ENCODE measurements around the gene SMNDC1. TPM values are rescaled to one million over a fixed set of nuclear protein-coding genes. Genes with fewer than 3 reads are reported as not detected.
A peak's percentile ranks its signal among the peaks of the same experiment; 100 is the strongest.
"Not testable (repeated sequence)": the region's sequence is repeated elsewhere in the genome, so short reads cannot be mapped to it uniquely, and the experiment has no call there.

SMNDC1 gene
- total and polyA plus RNA-seq, 10 of the 15 experiments (the other 5 are each of a cell fraction or from before 2014, with no cell fraction given) = 4.6 to 37.2 (median 18.1) TPM

GRCh38 chr10:110273474-110273873 is 31.2 kb downstream of the SMNDC1 start (continued):
- no peak for TF ChIP-seq NR2C2 (IDR thresholded peaks at IDR 0.05; ENCODE audit: borderline replicate concordance, control insufficient read depth, insufficient read length, low read depth)
- TF ChIP-seq RUNX3 (IDR thresholded peaks at IDR 0.05; ENCODE audit: low read length) = peak; percentile 78
- peak; percentile 40; the same call in 1 of the 2 replicates for TF ChIP-seq NFIC (IDR thresholded peaks at IDR 0.05; ENCODE audit: low read depth, low read length)
- TF ChIP-seq BHLHE40 (IDR thresholded peaks at IDR 0.05; ENCODE audit: borderline replicate concordance in 1 of 2, low read depth in 2 of 2, low read length in 1 of 2) = peak; percentile 93 to 97
- peak; percentile 2; the same call in 1 of the 2 replicates for TF ChIP-seq GABPA (IDR thresholded peaks at IDR 0.05; ENCODE audit: low read depth)
- peak; percentile 43; the same call in 1 of the 2 replicates for TF ChIP-seq ATF2 (IDR thresholded peaks at IDR 0.05; ENCODE audit: low read length)
- TF ChIP-seq BCL3 (IDR thresholded peaks at IDR 0.05; ENCODE audit: borderline replicate concordance, insufficient read depth, low read depth, low read length, poor library complexity, severe bottlenecking) = peak; percentile 31

GRCh38 chr10:110272995-110273394 is 31.7 kb downstream of the SMNDC1 start:
- ATAC-seq = peak; percentile 62

More at GRCh38 chr10:110272995-110273394, 31.7 kb downstream of the SMNDC1 start:
- RAD21 ChIA-PET (ENCODE audit: unreplicated experiment) = interaction anchor here (0.6 to 1.9 kb wide), 11 partner anchors 21 to 691 kb away, joined by 3 to 7 read pairs (median 4); no protein-coding TSS in a partner anchor
- POLR2A ChIA-PET = interaction anchor here (0.6 to 1.2 kb wide), 9 partner anchors 19 to 550 kb away, joined by 3 to 8 read pairs (median 4); no protein-coding TSS in a partner anchor
- H3K27ac ChIP-seq (ENCODE audit: control insufficient read depth, insufficient read depth); H3K79me2 ChIP-seq (ENCODE audit: control insufficient read depth, insufficient read depth, low read length); H3K4me1 ChIP-seq (ENCODE audit: control insufficient read depth, insufficient read depth, low read length); H2AFZ ChIP-seq (ENCODE audit: control insufficient read depth, low read depth, low read length); in situ Hi-C loops (cut with MboI); FAIRE-seq; BruUV-seq (replicated peaks); DNase-seq (ENCODE audit: low read depth, low spot score); H3K9me3 ChIP-seq (replicated peaks; ENCODE audit: control insufficient read depth, insufficient read depth, low read length); H3K9ac ChIP-seq (ENCODE audit: control insufficient read depth, insufficient read depth, low read length); H3K27me3 ChIP-seq (replicated peaks in 1 of 2; ENCODE audit: control insufficient read depth in 2 of 2, insufficient read depth in 2 of 2, low read length in 1 of 2); H3K36me3 ChIP-seq (ENCODE audit: control insufficient read depth in 2 of 2, insufficient read depth in 2 of 2, low read length in 1 of 2); H4K20me1 ChIP-seq (ENCODE audit: control insufficient read depth, insufficient read depth): not testable (repeated sequence)
- SMC1A ChIA-PET (ENCODE audit: uncharacterized antibody, unreplicated experiment) = interaction anchor here (0.6 to 3.5 kb wide), 9 partner anchors 12 to 257 kb away, joined by 3 to 18 read pairs (median 3); no protein-coding TSS in a partner anchor
- Histone ChIP-seq H3K4me3 (peak overlapping the region; percentile 10; the same call in 1 of the 2 replicates), H3K4me2 (ENCODE audit: control insufficient read depth, insufficient read depth) (0 out of 2 replicates have a peak overlapping the region, but pooled peaks have one; percentile 21)
- TF ChIP-seq TBL1XR1 (IDR thresholded peaks at IDR 0.05; ENCODE audit: low read depth, low read length) (0 out of 2 replicates have a peak, but pooled peaks have one; percentile 10), IKZF2 (IDR thresholded peaks at IDR 0.05) (peak; percentile 29 to 53; a peak in 1 of 4 replicates), YY1 (IDR thresholded peaks at IDR 0.05; ENCODE audit: low read depth, low read length) (0 out of 2 replicates have a peak, but pooled peaks have one; percentile 22), RUNX3 (IDR thresholded peaks at IDR 0.05; ENCODE audit: low read length) (peak; percentile 62), IKZF1 (conservative IDR thresholded peaks at IDR 0.05) (peak; percentile 17; the same call in 1 of the 2 replicates), PAX5 (IDR thresholded peaks at IDR 0.05; ENCODE audit: borderline replicate concordance, low read depth, low read length) (peak; percentile 47; the same call in 1 of the 2 replicates), MLLT1 (IDR thresholded peaks at IDR 0.05) (peak; percentile 59; the same call in 1 of the 2 replicates), BHLHE40 (IDR thresholded peaks at IDR 0.05; ENCODE audit: borderline replicate concordance in 1 of 2, low read depth in 2 of 2, low read length in 1 of 2) (peak in 1 of 2 experiments; percentile 83; a peak in 2 of 4 replicates), ZNF384 (IDR thresholded peaks at IDR 0.05; ENCODE audit: borderline replicate concordance, low read depth, low read length) (0 out of 2 replicates have a peak, but pooled peaks have one; percentile 20), FOXM1 (IDR thresholded peaks at IDR 0.05; ENCODE audit: low read depth, low read length) (0 out of 2 replicates have a peak, but pooled peaks have one; percentile 13), NR2F1 (conservative IDR thresholded peaks at IDR 0.05) (peak; percentile 94)
- 17% methylated on average over 11 of the region's 15 CpGs for WGBS (ENCODE audit: insufficient coverage, insufficient replicate concordance, low lambda C conversion rate, missing lambda C conversion rate)
- intact Hi-C loops (cut with micrococcal nuclease; ENCODE audit: unreplicated experiment) = loop anchor here (1.0 to 10.0 kb wide), 2 partner anchors 22 to 318 kb away; no protein-coding TSS in a partner anchor
- CTCF ChIA-PET = interaction anchor here (0.6 to 1.5 kb wide), 9 partner anchors 9 to 222 kb away, joined by 3 to 8 read pairs (median 4); no protein-coding TSS in a partner anchor
